ENCODE measurements around the gene NUCB1. TPM values are rescaled to one million over a fixed set of nuclear protein-coding genes. Genes with fewer than 3 reads are reported as not detected.

NUCB1 gene
- total RNA-seq, 1 experiment from 2014 or later: 102 TPM

DNA sequence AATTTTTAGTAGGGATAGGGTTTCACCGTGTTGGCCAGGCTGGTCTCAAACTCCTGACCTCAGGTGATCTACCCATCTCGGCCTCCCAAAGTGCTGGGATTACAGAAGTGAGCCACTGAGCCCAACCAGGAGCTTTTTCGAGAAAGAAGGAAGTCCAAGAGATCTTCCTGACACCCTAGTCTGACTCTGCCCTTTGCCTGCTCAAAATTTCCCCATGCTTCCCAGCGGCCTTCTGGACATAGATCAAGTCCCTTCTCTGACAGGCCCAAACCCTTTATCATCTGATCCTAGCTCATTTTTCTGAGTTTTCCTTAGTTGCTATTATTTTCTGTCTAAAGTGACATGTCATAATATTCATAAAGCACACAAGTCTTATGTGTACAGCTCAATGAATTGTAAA, 53.0 kb downstream of the NUCB1 start:
- TF ChIP-seq POLR2AphosphoS5 (IDR thresholded peaks at IDR 0.05; ENCODE audit: low read depth, low read length): no peak
- TF ChIP-seq CTCF (IDR thresholded peaks at IDR 0.05): no peak
- no peak for TF ChIP-seq TCF7L2 (IDR thresholded peaks at IDR 0.05; ENCODE audit: low read depth, low read length)
- Histone ChIP-seq H3K4me3 (ENCODE audit: low read depth in 2 of 2, low read length in 2 of 2) (no peak overlapping the region), H3K9me3 (ENCODE audit: control insufficient read depth, insufficient read depth, low read depth, low read length) (no peaks in the 10 kb centered on the region), H3K27me3 (ENCODE audit: control insufficient read depth, insufficient read depth, low read length) (no peaks in the 10 kb centered on the region), H3K36me3 (ENCODE audit: control insufficient read depth, insufficient read depth, low read length) (no peaks in the 10 kb centered on the region), H3K27ac (ENCODE audit: low read length) (no peak overlapping the region), H3K4me1 (ENCODE audit: control insufficient read depth, insufficient read depth, low read length) (peaks cover 4% of the 10 kb centered on the region; the same call in 1 of the 2 replicates)
- no TSS peak for BruUV-seq (replicated peaks)
- DNase-seq (ENCODE audit: low read depth, low spot score) (no peak), ATAC-seq (no peak)
- in situ Hi-C loops (cut with HindIII; ENCODE audit: low pct_unique_long_range_greater_than_20kb, low sequenced_read_pairs) (no loop called here), intact Hi-C loops (cut with micrococcal nuclease; ENCODE audit: unreplicated experiment) (no loop called here)
- POLR2A ChIA-PET: interaction anchor here (0.7 kb wide), 1 partner anchor 14 kb away, joined by 20 read pairs; no protein-coding TSS in a partner anchor
- CTCF ChIA-PET: no interaction called here

- intact Hi-C loops (cut with micrococcal nuclease; ENCODE audit: unreplicated experiment) (no loop called here), in situ Hi-C loops (cut with HindIII; ENCODE audit: low pct_unique_long_range_greater_than_20kb, low sequenced_read_pairs) (no loop called here)
- ATAC-seq (no peak; the same call in 1 of the 2 replicates), DNase-seq (ENCODE audit: low read depth, low spot score) (no peak)
- Histone ChIP-seq H3K27me3 (ENCODE audit: control insufficient read depth, insufficient read depth, low read length) (no peaks in the 10 kb centered on the region), H3K4me3 (ENCODE audit: low read depth in 2 of 2, low read length in 2 of 2) (peak overlapping the region; percentile 52 to 87), H3K4me1 (ENCODE audit: control insufficient read depth, insufficient read depth, low read length) (peaks cover 4% of the 10 kb centered on the region; the same call in 1 of the 2 replicates), H3K9me3 (ENCODE audit: control insufficient read depth, insufficient read depth, low read depth, low read length) (no peaks in the 10 kb centered on the region), H3K36me3 (ENCODE audit: control insufficient read depth, insufficient read depth, low read length) (no peaks in the 10 kb centered on the region), H3K27ac (ENCODE audit: low read length) (peak overlapping the region; percentile 80)
- ChIA-PET CTCF (no interaction called here), POLR2A (no interaction called here)
- BruUV-seq (replicated peaks): no TSS peak
- TF ChIP-seq SIN3A (IDR thresholded peaks at IDR 0.05; ENCODE audit: borderline replicate concordance, insufficient read depth, low read depth, low read length): no peak
- no peak for TF ChIP-seq TCF7L2 (IDR thresholded peaks at IDR 0.05; ENCODE audit: low read depth, low read length)
- no peak for TF ChIP-seq CTCF (IDR thresholded peaks at IDR 0.05)
- no peak for TF ChIP-seq REST (IDR thresholded peaks at IDR 0.05; ENCODE audit: insufficient read depth in 1 of 2, low read depth in 2 of 2, low read length in 1 of 2)
- TF ChIP-seq POLR2AphosphoS5 (IDR thresholded peaks at IDR 0.05; ENCODE audit: low read depth, low read length): no peak
These were observed 54.0 kb downstream of the NUCB1 start for GRCh38 chr19:48953990-48954594.

All from Panc1 (cell line).